Retinal pigment epithelial cell (primary cell): ENCODE data around the gene IGFL2.

Experiments
- DNase-seq: peaks from one replicate; pipeline ENCODE4 v3.0.0-alpha.2; 2010; ENCODE audit warnings: low read depth
- H3K4me3 ChIP-seq: 2 replicates; pipeline ENCODE4 v1.5.1; 2011; ENCODE audit warnings: mild to moderate bottlenecking, low read length, control low read depth, moderate library complexity
- TF ChIP-seq, protein P1 (sequence below): conservative IDR thresholded peaks from 2 replicates; pipeline ENCODE4 v1.5.1; 2011; ENCODE audit warnings: low read depth, low read length, control low read depth, inconsistent platforms

Gene IGFL2

DNA sequence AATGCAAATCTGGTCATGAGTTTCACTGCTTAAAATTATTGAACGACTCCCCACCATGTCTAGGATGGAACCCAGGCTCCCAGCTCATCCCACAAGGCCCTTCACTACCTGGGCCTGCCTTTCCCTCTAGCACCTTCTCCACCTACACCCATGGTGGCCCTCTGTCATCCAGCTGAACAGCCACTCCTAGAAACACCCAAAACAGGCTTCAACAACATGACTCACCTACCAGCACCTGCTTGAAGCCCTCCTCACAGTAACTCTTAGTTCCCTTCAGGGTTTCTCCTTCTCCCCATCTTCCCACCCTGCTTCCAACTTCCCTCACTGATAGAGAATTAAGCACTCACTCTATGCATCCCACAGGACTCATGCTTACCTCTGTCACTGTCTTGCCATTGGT lies 6.6 kb upstream of the IGFL2 start:
- no peak for DNase-seq
- TF ChIP-seq, protein P1, sequence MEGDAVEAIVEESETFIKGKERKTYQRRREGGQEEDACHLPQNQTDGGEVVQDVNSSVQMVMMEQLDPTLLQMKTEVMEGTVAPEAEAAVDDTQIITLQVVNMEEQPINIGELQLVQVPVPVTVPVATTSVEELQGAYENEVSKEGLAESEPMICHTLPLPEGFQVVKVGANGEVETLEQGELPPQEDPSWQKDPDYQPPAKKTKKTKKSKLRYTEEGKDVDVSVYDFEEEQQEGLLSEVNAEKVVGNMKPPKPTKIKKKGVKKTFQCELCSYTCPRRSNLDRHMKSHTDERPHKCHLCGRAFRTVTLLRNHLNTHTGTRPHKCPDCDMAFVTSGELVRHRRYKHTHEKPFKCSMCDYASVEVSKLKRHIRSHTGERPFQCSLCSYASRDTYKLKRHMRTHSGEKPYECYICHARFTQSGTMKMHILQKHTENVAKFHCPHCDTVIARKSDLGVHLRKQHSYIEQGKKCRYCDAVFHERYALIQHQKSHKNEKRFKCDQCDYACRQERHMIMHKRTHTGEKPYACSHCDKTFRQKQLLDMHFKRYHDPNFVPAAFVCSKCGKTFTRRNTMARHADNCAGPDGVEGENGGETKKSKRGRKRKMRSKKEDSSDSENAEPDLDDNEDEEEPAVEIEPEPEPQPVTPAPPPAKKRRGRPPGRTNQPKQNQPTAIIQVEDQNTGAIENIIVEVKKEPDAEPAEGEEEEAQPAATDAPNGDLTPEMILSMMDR = no peak
- no peak overlapping the region for H3K4me3 ChIP-seq

DNA sequence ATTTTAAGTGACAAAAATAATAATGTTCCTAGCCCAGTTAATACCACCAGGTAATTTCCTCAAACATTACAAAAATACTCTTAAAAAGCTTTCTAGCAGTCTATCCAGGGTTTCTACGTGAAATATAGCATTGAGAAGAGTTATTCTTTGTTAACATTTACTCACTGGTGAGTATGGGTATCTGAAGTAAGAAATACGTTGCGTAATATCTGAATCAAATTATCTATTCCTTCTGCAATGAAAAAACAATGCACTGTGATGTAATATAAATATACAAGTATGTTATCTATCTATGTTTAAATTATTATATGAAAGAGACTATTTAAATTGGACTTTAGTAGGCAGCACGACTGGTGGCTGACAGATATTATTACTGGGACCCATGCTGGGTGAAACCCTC lies 5.7 kb upstream of the IGFL2 start:
- TF ChIP-seq, protein P1 = no peak
- no peak overlapping the region for H3K4me3 ChIP-seq
- no peak for DNase-seq

DNA sequence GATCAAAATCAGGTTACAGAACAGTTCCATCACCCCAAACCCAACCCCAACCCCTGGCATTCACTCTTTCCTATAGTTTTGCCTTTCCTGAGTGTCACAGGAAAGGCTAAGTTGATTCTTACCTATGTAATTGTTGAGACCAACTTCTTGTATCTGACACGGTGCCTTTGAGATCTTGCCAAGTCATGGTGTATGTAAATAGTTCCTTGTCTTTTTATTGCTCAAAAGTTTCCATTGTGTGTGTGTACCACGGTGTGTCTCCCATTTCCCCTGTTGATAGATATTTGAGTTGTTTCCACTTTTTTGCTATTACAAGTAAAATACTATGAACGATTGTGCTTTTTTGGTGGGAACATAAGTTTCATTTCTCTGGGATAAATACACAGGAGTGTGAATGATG lies 3.3 kb upstream of the IGFL2 start:
- no peak for DNase-seq
- TF ChIP-seq, protein P1 = no peak
- no peak overlapping the region for H3K4me3 ChIP-seq

DNA sequence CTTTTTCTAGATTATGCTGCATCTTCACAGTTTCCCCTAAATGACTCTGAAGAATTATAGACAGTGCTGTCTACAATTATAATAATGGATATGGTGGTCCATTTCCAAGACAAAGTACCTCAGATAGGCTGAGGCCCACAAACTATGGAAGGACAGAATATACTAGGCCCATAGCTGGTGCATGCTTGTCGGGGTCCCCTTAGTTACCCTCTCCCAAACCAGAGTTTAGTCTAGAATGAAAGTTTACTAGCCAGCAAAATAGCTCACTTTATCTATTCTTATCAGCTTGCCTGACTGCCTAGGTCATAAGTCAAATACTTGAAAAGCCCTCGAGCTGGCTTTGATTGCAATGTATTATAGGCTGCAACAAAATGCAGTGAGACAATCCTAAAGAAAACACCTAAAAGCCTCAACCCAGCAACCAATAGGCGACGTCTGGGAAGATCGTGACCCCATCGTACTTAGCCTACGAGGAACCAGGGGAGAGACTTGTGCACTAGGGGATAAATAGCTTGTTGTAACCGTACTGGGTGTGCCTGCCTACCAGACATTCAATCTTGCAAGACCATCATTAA lies 785 bp upstream of the IGFL2 start:
- DNase-seq = no peak
- no peak overlapping the region for H3K4me3 ChIP-seq
- TF ChIP-seq, protein P1 = no peak

DNA sequence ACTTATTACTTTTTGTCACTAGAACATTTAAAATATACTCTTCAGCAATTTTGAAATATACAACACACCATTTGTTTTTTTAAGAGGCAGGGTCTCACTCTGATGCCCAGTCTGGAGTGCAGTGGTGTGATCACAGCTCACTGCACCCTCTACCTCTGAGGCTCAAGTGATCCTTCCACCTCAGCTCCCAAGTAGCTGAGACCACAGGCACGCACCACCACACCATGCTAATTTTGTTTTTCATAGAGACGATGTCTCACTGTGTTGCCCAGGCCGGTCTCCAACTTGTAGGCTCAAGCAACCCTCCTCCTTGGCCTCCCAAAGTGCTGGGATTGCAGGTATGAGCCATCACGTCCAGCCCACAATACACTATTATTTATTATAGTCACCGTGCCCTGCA lies 2.6 kb downstream of the IGFL2 start:
- H3K4me3 ChIP-seq = no peak overlapping the region
- DNase-seq = no peak
- TF ChIP-seq, protein P1 = no peak

DNA sequence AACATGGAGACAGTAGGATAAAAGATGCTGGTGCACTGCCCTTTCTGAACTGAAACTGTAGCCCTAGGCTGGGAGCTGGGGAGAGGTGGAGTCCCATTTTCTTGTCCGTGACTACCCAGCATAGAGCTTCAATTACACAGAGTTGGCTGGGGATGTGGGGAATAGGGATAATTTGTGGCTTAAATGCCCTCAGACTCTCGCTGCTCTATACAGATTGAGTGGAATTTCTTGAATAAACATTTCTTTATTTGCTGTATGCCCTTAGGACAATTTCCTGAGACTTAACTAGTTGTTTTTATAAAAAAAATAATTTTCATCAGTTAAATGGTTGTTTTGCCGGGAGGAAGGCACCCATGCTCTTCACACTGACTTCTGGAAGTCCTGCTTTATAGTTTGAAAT lies 7.2 kb downstream of the IGFL2 start:
- no peak for DNase-seq
- H3K4me3 ChIP-seq = no peak overlapping the region
- TF ChIP-seq, protein P1 = no peak

DNA sequence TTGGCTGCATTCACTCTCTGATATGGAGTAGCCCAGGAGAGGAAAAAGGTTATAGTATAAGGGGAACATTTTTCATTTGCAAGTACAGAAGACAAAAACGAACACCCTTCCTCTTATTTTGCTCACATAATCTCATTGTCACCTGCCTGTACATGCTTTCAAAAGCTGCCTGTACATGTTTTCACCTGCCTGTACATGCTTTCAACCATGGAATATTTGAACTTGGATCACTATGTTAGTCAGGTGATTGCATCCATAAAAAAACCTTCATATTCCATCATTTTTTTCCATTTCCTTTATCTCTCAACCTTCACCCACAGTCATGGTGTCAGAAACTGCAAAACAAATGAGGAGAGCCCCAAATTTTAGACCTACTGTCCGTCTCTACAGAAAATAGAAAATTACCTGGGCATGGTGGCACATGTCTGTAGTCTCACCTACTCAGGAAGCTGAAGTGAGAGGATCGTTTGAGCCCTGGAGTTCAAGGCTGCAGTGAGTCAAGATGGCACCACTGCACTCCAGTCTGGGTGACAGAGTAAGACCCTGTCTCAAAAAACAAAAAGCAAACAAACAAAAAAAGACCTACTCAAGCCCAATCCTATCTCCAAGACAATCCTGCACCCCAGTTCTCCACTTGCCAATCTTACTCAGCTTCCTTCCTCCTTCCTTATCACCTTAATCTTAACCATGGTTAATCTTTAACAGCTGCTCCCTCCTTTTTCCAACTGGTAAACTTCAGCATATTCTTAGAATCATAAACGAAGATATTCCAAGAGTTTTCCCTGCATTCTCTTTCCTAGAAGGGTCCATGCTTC lies 11.6 kb downstream of the IGFL2 start:
- no peak overlapping the region for H3K4me3 ChIP-seq
- TF ChIP-seq, protein P1 = no peak
- no peak for DNase-seq
